HG02852 (cell line): ENCODE results near the gene GLUL.
"Not testable (repeated sequence)": the region's sequence is repeated elsewhere in the genome, so short reads cannot be mapped to it uniquely, and the experiment has no call there.

Experiments
- ATAC-seq: cut with Tn5 transposase; IDR thresholded peaks from one replicate; pipeline ENCODE4 v1.9.1; 2021; ENCODE audit warnings: mild to moderate bottlenecking, moderate library complexity; ENCODE audit not compliant: unreplicated experiment

Gene GLUL

GRCh38 chr1:182368903-182369302 lies 22.7 kb downstream of the GLUL start:
- ATAC-seq, result no peak

DNA sequence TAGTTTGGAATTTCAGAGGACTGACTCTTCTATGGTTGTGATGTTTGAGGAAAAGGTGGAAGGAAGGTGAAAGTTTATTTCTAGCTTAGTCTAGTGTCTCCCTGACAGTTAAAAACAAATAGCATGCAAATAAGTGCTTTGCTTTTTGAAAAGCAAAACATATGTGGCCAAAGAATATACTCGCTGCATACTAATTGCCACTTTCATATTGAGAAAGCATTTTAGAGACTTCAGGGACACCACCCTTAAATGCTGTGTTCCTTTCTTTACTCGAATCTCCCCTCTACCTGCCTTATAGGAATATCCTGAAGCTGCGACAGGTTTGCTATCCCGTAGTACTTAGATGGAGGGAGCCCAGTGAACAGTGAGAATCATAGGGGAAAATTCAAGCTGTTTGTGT lies 23.2 kb downstream of the GLUL start:
- ATAC-seq, result no peak

DNA sequence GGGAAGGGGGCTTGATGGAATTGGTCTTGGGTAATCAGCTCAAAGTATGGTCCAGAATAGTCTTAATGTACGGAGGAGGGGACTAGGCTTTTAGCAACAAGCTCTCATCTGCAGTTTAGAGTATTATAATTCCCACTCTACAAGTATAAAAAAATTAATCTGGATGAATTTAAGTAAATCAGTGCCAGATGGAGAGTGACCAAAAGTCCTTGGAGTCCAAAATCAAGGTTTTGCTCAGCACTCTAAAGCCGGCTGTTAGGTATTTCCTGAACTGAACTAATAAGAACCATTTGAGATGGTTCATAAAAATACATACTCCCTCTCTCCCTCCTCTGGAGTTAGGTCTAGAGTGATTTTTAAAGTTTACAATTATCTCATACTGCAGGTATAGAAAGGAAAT lies 23.7 kb downstream of the GLUL start:
- ATAC-seq, result no peak

- no peak for ATAC-seq
Measured at GRCh38 chr1:182366596-182366995, 25.0 kb downstream of the GLUL start.

DNA sequence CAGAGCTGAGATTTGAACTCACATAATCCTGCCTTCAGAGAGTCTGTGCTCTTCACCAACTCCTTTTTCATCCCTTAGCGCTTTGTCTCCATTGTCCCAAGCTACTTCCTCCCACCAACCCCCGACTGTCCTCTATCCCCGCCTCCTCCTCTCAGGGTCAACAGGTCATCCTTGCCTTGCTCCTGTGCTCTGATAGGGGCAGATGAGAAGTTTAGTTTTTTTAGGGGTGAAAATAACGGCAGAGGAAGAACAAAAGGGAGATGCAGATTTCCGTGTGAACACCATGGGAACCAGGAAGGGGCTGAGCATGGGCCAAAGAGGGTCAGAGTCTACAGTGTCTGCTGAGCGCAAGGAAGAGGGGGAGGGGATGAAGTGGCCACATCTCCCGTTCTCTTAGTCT lies 31.9 kb downstream of the GLUL start:
- ATAC-seq, result no peak

- no peak for ATAC-seq
Measured at GRCh38 chr1:182357913-182358312, 33.7 kb downstream of the GLUL start.

DNA sequence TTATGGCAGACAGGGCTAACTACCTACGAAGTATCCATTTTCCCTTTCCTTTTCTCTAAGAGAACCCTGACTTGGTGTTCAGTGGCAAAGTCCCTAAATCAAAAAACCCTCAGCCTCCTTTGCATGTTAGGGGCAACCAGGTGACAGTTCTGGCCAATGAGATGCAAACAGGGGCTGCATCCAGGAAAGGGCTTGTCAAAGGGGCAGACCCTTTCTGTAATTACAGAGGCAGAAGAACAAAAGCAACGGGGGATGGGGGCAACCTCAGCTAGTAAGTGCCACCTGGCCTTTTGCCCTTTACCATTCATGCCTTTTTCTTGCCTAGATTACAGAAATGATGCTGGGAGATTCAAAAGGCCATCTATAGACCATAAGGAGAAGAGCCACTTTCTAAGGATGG lies 34.4 kb downstream of the GLUL start:
- no peak for ATAC-seq

GRCh38 chr1:182355723-182356098 lies 35.9 kb downstream of the GLUL start:
- no peak for ATAC-seq

DNA sequence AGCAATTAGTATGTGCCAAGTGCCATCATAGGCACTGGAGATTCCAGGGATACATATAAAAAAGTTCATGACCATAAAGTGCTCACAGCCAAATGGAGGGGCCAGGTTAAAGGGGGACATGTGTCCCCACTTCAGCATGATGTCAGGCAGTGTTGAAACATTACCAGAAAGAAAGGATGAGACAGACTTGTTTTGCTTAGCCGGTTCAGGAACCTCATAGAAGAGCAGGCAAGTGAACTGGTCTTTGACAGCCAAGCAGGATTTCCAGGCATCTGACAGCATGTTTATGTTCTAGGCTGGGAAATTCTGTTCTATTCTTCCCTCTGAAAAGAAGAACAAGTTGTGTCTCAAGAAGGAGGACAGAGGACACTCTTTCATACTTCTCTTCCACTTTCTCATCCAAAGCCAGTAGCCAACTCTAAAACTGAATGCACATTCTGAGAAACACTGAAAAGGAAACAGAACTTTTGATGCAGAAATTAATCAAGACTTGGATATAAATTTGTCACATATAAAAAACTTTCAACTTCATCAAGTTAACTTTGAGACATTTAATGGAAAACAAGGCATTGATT lies 39.7 kb downstream of the GLUL start:
- ATAC-seq, result no peak

GRCh38 chr1:182350839-182351238 lies 40.8 kb downstream of the GLUL start:
- ATAC-seq, result no peak

DNA sequence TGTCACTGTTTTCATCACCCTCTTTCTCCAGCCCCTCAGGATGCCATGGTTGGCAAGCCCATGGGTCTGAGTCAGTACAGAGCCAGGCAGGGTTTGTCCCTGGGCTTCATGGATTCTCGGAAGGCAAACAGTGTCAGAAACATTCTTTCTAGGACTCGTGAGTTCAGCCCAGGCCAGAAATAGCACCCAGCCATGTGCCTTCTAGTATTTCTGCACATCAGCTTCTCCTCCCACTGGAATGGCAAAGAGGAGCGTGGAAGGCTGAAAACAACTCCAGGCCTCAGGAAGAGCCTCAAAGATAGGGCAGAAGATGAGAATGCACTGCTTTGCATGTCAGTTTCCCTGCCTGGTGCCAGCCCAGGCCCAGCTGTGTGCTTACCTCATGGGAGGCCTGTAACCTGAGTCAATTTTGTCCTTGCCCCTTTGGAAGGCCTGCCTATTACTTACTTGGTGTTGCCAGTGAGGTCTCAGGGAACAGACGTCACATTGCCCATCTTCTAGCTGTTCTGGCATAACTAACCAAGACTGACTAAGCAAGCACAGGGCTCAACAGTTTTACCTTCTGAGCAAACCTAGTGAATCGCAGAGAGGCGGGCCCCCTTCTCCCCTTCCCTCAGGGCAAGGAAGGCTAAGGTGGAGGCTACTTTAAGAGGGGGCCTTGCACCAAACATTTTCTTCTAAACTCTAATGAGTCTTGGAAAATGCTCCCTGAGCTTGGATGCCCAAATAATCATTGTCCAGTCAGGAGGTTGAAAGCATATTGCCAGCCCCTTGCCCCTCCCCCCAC lies 42.4 kb downstream of the GLUL start:
- no peak for ATAC-seq

DNA sequence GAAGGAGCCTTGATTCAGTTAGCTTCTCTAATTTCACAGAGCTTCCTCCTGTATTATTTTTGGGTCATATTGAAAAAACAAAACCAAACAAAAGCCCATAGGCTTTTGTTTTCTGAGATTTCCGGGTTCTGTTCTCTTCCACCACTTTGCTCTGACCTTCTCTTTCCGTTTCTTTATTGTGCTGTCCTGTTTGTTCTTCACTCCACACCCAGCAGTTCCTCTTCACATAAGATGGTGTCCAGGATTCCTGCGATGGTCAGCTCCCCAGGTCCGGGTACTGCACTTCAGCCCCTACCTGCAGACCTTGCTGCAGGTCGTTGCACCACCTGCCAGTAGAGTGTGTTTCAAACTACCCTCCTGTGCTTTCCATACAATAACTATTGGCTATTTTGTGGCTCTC lies 44.6 kb downstream of the GLUL start:
- no peak for ATAC-seq

GRCh38 chr1:182340233-182341058 lies 51.1 kb downstream of the GLUL start:
- ATAC-seq, result no peak

- no peak for ATAC-seq
Measured at GRCh38 chr1:182339684-182340083, 51.9 kb downstream of the GLUL start.

DNA sequence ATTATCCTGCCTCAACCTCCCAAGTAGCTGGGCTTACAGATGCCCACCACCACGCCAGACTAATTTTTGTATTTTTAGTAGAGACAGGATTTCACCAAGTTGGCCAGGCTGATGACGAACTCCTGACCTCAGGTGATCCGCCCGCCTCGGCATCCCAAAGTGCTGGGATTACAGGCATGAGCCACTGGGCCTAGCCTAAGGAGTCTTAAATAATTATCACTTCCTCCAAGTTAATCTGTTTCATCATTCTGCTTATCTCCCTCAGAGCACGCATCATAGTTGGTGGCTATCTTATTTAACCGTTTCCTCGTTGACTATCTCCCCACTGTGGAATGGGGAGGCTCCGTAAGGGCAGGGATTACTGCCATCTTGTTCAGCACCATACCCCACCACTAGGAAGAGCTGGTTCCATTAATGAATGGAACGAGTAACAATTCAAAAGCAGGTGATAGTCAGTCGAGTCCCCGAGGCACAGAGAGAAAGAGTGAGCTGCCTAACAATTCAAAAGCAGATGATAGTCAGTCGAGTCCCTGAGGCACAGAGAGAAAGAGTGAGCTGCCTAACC lies 52.7 kb downstream of the GLUL start:
- ATAC-seq, result no peak

GRCh38 chr1:182337736-182338571 lies 53.6 kb downstream of the GLUL start:
- no peak for ATAC-seq

DNA sequence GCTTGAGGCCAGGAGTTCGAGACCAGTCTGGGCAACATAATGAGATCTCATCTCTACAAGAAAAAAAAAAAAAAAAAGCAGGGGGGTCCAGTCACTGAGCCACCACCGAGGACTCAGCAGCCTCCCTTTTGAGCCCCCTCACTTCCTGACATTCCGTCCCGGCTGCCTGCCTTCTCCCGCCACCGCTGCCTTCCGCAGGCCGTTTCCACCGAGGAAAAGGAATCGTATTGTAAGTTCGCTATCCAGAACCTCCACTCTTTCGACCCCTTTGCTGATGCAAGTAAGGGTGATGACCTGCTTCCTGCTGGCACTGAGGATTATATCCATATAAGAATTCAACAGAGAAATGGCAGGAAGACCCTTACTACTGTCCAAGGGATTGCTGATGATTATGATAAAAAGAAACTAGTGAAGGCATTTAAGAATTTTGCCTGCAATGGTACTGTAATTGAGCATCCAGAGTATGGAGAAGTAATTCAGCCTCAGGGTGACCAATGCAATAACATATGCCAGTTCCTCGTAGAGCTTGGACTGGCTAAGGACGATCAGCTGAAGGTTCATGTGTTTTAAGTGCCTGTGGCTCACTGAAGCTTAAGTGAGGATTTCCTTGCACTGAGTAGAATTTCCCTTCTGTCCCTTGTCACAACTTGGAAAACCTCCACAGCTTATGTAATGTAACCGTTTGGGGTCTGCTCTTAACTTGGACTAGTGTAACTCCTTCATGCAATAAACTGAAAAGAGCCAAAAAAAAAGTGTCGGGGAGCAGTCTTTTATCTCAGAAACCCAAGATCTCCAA lies 55.6 kb downstream of the GLUL start:
- no peak for ATAC-seq

GRCh38 chr1:182333071-182333571 lies 58.5 kb downstream of the GLUL start:
- not testable (repeated sequence) for ATAC-seq

GRCh38 chr1:182332261-182333060 lies 59.1 kb downstream of the GLUL start:
- ATAC-seq, result no peak
